Nephron (organoid): ENCODE measurements around the gene METTL6.

Experiments used
- H3K27ac Mint-ChIP-seq, 3 experiments: 2 replicates each; pipeline ENCODE4 v1.8.0; 2020; ENCODE audit warnings: mixed read lengths in 3 of 3, mild to moderate bottlenecking in 2 of 3, moderate library complexity in 1 of 3
- H3K27me3 Mint-ChIP-seq: 2 replicates; pipeline ENCODE4 v1.8.0; 2021; ENCODE audit warnings: low read depth, mild to moderate bottlenecking, moderate library complexity, mixed read lengths
- H3K36me3 Mint-ChIP-seq: 2 replicates; pipeline ENCODE4 v1.8.0; 2020; ENCODE audit warnings: low read depth, mixed read lengths
- H3K4me1 Mint-ChIP-seq: 2 replicates; pipeline ENCODE4 v1.8.0; 2020; ENCODE audit warnings: mixed read lengths
- H3K4me3 Mint-ChIP-seq, 3 experiments: 2 replicates each; pipeline ENCODE4 v1.8.0; 2020; ENCODE audit warnings: mild to moderate bottlenecking in 3 of 3, mixed read lengths in 3 of 3, moderate library complexity in 2 of 3
- H3K9me3 Mint-ChIP-seq: 2 replicates; pipeline ENCODE4 v1.8.0; 2020; ENCODE audit warnings: mixed read lengths
- CTCF ChIP-seq, 3 experiments: fragments of 200-600 bp; sonication (generic); IDR thresholded peaks; one replicate each; pipeline ENCODE4 v1.5.0; 2021; ENCODE audit warnings: antibody characterized with exemption in 3 of 3; ENCODE audit not compliant: unreplicated experiment in 3 of 3

Gene METTL6

GRCh38 chr3:15452156-15452555 is 24.8 kb upstream of the METTL6 start:
- H3K27ac Mint-ChIP-seq = no peak overlapping the region
- no peaks in the 10 kb centered on the region for H3K4me1 Mint-ChIP-seq
- no peaks in the 10 kb centered on the region for H3K27me3 Mint-ChIP-seq
- no peak overlapping the region for H3K4me3 Mint-ChIP-seq
- no peak for TF ChIP-seq CTCF (IDR thresholded peaks at IDR 0.05; ENCODE audit: unreplicated experiment in 3 of 3)
- no peaks in the 10 kb centered on the region for H3K9me3 Mint-ChIP-seq
- H3K36me3 Mint-ChIP-seq = peaks cover 33% of the 10 kb centered on the region

GRCh38 chr3:15451216-15452113 is 24.1 kb upstream of the METTL6 start:
- H3K4me1 Mint-ChIP-seq = no peaks in the 10 kb centered on the region
- no peaks in the 10 kb centered on the region for H3K27me3 Mint-ChIP-seq
- no peaks in the 10 kb centered on the region for H3K9me3 Mint-ChIP-seq
- no peak overlapping the region for H3K27ac Mint-ChIP-seq
- no peak for TF ChIP-seq CTCF (IDR thresholded peaks at IDR 0.05; ENCODE audit: unreplicated experiment in 3 of 3)
- H3K36me3 Mint-ChIP-seq = peaks cover 32% of the 10 kb centered on the region
- H3K4me3 Mint-ChIP-seq = no peak overlapping the region

GRCh38 chr3:15450438-15451215 is 23.3 kb upstream of the METTL6 start:
- H3K9me3 Mint-ChIP-seq = no peaks in the 10 kb centered on the region
- H3K4me1 Mint-ChIP-seq = no peaks in the 10 kb centered on the region
- H3K27ac Mint-ChIP-seq = no peak overlapping the region
- H3K4me3 Mint-ChIP-seq = no peak overlapping the region
- peaks cover 34% of the 10 kb centered on the region for H3K36me3 Mint-ChIP-seq
- no peaks in the 10 kb centered on the region for H3K27me3 Mint-ChIP-seq
- no peak for TF ChIP-seq CTCF (IDR thresholded peaks at IDR 0.05; ENCODE audit: unreplicated experiment in 3 of 3)

GRCh38 chr3:15449489-15450224 is 22.3 kb upstream of the METTL6 start:
- no peak for TF ChIP-seq CTCF (IDR thresholded peaks at IDR 0.05; ENCODE audit: unreplicated experiment in 3 of 3)
- Mint-ChIP-seq H3K36me3 (peaks cover 39% of the 10 kb centered on the region), H3K4me1 (no peaks in the 10 kb centered on the region), H3K9me3 (no peaks in the 10 kb centered on the region), H3K4me3 (no peak overlapping the region), H3K27me3 (no peaks in the 10 kb centered on the region), H3K27ac (no peak overlapping the region)

GRCh38 chr3:15443826-15444524 is 16.6 kb upstream of the METTL6 start:
- no peak for TF ChIP-seq CTCF (IDR thresholded peaks at IDR 0.05; ENCODE audit: unreplicated experiment in 3 of 3)
- Mint-ChIP-seq H3K9me3 (no peaks in the 10 kb centered on the region), H3K36me3 (peaks cover 55% of the 10 kb centered on the region), H3K27me3 (no peaks in the 10 kb centered on the region), H3K4me3 (no peak overlapping the region), H3K27ac (no peak overlapping the region), H3K4me1 (no peaks in the 10 kb centered on the region)
